ENCODE measurements around the gene ANKRD2. TPM values are rescaled to one million over a fixed set of nuclear protein-coding genes. Genes with fewer than 3 reads are reported as not detected.

Gene ANKRD2
- total RNA-seq, 6 experiments from 2014 or later, result 0.28 to 0.81 (median 0.50) TPM; not detected in 2

GRCh38 chr10:97599272-97599619 lies 26.7 kb downstream of the ANKRD2 start:
- 93% methylated on average over 3 of the region's 6 CpGs for WGBS (ENCODE audit: insufficient coverage, low coverage, low lambda C conversion rate, missing lambda C conversion rate)
- ATAC-seq (no peak), DNase-seq (no peak)
- Histone ChIP-seq H3K27ac (no peak overlapping the region), H3K4me1 (peaks cover 0 to 31% (median 3%) of the 10 kb centered on the region in 4 donors), H3K4me3 (no peak overlapping the region), H3K36me3 (peaks cover 0 to 43% (median 0%) of the 10 kb centered on the region in 4 donors), H3K9me3 (no peaks in the 10 kb centered on the region), H3K27me3 (no peaks in the 10 kb centered on the region)
- intact Hi-C loops (cut with DNase I), result no loop called here
- TF ChIP-seq CTCF (IDR thresholded peaks at IDR 0.05), result no peak
- TF ChIP-seq POLR2A (IDR thresholded peaks at IDR 0.05), result no peak

- TF ChIP-seq POLR2A (IDR thresholded peaks at IDR 0.05) (no peak), CTCF (IDR thresholded peaks at IDR 0.05) (no peak)
- DNase-seq (no peak), ATAC-seq (no peak)
- peaks cover 0 to 51% (median 0%) of the 10 kb centered on the region in 4 donors for H3K36me3 ChIP-seq
- H3K27me3 ChIP-seq, result no peaks in the 10 kb centered on the region
- intact Hi-C loops (cut with DNase I), result no loop called here
- H3K27ac ChIP-seq, result no peak overlapping the region
- 86% methylated on average over 1 of the region's 1 CpG for WGBS (ENCODE audit: insufficient coverage, low coverage, low lambda C conversion rate, missing lambda C conversion rate)
- H3K4me3 ChIP-seq, result no peak overlapping the region
- H3K9me3 ChIP-seq, result no peaks in the 10 kb centered on the region
- H3K4me1 ChIP-seq, result peaks cover 0 to 25% (median 3%) of the 10 kb centered on the region in 4 donors
Measured at GRCh38 chr10:97600616-97601015, 28.0 kb downstream of the ANKRD2 start.

GRCh38 chr10:97601268-97602215 lies 29.0 kb downstream of the ANKRD2 start:
- ATAC-seq, result no peak
- no peak for TF ChIP-seq CTCF (IDR thresholded peaks at IDR 0.05)
- WGBS (ENCODE audit: insufficient coverage, low coverage, low lambda C conversion rate, missing lambda C conversion rate), result 79% methylated on average over 8 of the region's 21 CpGs
- DNase-seq, result peak in 1 of 3 donors; percentile 44
- Histone ChIP-seq H3K9me3 (no peaks in the 10 kb centered on the region), H3K4me3 (no peak overlapping the region), H3K36me3 (peaks cover 0 to 55% (median 0%) of the 10 kb centered on the region in 4 donors), H3K27ac (no peak overlapping the region), H3K4me1 (peaks cover 0 to 16% (median under 1%) of the 10 kb centered on the region in 4 donors), H3K27me3 (no peaks in the 10 kb centered on the region)
- intact Hi-C loops (cut with DNase I), result no loop called here

GRCh38 chr10:97607095-97607636 lies 34.6 kb downstream of the ANKRD2 start:
- ATAC-seq (no peak), DNase-seq (peak in 1 of 3 donors; percentile 43)
- intact Hi-C loops (cut with DNase I), result no loop called here
- H3K36me3 ChIP-seq, result peaks cover 0 to 47% (median under 1%) of the 10 kb centered on the region in 4 donors
- no peaks in the 10 kb centered on the region for H3K27me3 ChIP-seq
- H3K9me3 ChIP-seq, result no peaks in the 10 kb centered on the region
- no peak overlapping the region for H3K4me3 ChIP-seq
- 92% methylated on average over 3 of the region's 5 CpGs for WGBS (ENCODE audit: insufficient coverage, low coverage, low lambda C conversion rate, missing lambda C conversion rate)
- H3K27ac ChIP-seq, result no peak overlapping the region
- no peak for TF ChIP-seq POLR2A (IDR thresholded peaks at IDR 0.05)
- TF ChIP-seq CTCF (IDR thresholded peaks at IDR 0.05), result no peak
- H3K4me1 ChIP-seq, result no peaks in the 10 kb centered on the region

Data from right lobe of liver (tissue), 6 donors.